ENCODE measurements around the gene ANKRD16.

DNA sequence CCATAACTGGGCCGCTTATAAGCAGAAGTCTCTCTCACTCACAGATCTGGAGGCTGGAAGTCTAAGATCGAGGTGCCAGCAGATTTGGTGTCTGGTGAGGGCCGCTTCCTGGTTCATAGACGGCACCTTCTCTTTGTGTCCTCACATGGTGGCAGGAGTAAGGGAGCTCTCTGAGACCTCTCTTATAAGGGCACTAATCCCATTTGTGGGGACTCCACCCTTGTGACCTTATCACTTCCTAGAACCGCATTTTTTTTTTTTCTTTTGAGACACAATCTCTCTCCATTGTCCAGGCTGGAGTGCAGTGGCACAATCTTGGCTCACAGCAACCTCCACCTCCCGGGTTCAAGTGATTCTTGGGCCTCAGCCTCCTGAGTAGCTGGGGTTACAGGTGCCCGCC lies 8.5 kb upstream of the ANKRD16 start:
- TF ChIP-seq, protein P1, sequence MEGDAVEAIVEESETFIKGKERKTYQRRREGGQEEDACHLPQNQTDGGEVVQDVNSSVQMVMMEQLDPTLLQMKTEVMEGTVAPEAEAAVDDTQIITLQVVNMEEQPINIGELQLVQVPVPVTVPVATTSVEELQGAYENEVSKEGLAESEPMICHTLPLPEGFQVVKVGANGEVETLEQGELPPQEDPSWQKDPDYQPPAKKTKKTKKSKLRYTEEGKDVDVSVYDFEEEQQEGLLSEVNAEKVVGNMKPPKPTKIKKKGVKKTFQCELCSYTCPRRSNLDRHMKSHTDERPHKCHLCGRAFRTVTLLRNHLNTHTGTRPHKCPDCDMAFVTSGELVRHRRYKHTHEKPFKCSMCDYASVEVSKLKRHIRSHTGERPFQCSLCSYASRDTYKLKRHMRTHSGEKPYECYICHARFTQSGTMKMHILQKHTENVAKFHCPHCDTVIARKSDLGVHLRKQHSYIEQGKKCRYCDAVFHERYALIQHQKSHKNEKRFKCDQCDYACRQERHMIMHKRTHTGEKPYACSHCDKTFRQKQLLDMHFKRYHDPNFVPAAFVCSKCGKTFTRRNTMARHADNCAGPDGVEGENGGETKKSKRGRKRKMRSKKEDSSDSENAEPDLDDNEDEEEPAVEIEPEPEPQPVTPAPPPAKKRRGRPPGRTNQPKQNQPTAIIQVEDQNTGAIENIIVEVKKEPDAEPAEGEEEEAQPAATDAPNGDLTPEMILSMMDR (IDR thresholded peaks at IDR 0.05) = no peak
- TF ChIP-seq, protein P2, sequence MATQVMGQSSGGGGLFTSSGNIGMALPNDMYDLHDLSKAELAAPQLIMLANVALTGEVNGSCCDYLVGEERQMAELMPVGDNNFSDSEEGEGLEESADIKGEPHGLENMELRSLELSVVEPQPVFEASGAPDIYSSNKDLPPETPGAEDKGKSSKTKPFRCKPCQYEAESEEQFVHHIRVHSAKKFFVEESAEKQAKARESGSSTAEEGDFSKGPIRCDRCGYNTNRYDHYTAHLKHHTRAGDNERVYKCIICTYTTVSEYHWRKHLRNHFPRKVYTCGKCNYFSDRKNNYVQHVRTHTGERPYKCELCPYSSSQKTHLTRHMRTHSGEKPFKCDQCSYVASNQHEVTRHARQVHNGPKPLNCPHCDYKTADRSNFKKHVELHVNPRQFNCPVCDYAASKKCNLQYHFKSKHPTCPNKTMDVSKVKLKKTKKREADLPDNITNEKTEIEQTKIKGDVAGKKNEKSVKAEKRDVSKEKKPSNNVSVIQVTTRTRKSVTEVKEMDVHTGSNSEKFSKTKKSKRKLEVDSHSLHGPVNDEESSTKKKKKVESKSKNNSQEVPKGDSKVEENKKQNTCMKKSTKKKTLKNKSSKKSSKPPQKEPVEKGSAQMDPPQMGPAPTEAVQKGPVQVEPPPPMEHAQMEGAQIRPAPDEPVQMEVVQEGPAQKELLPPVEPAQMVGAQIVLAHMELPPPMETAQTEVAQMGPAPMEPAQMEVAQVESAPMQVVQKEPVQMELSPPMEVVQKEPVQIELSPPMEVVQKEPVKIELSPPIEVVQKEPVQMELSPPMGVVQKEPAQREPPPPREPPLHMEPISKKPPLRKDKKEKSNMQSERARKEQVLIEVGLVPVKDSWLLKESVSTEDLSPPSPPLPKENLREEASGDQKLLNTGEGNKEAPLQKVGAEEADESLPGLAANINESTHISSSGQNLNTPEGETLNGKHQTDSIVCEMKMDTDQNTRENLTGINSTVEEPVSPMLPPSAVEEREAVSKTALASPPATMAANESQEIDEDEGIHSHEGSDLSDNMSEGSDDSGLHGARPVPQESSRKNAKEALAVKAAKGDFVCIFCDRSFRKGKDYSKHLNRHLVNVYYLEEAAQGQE (IDR thresholded peaks at IDR 0.05; ENCODE audit: insufficient read depth in 1 of 2, low read depth in 2 of 2, low read length in 1 of 2) = no peak
- TF ChIP-seq TCF7L2 (IDR thresholded peaks at IDR 0.05; ENCODE audit: low read depth, low read length) (no peak), SIN3A (IDR thresholded peaks at IDR 0.05; ENCODE audit: borderline replicate concordance, insufficient read depth, low read depth, low read length) (no peak), POLR2AphosphoS5 (IDR thresholded peaks at IDR 0.05; ENCODE audit: low read depth, low read length) (no peak)

Measured in Panc1 (cell line).